ENCODE data around the gene TMEM200A.

Gene TMEM200A

DNA sequence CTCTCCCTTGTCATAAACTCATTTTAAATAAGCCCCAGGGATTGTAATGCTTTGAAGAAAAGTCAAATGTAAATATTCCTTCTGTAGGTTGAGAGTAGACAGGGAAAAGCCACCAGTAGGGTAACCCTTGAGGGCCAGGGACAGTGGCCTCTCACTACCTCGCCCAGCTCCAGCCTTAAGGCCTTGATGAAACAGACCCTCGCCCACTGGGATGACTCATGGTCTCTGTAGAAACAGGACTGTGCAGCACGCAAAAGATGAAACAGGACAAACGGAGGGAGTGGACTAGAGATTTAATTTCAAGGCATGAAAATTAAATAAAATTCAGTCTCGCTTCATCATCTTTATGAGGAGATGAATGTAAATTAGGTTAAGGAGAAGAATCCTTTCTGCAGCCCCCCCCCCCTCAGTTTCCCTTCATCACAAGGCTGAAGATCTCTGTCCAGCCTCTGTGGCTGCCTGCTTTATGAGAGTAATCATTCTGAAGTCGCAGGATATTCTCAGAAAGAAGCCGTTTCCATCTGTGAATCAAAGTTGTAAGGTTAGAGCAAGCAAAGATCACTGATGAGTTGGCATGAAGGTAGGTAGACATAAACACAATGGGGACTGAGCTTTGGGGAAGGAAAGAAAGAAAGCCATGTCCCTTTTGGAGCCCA is 60.4 kb downstream of the TMEM200A start:
- no peak for DNase-seq

GRCh38 chr6:130431346-130431852 is 65.6 kb downstream of the TMEM200A start:
- no peak for DNase-seq

DNA sequence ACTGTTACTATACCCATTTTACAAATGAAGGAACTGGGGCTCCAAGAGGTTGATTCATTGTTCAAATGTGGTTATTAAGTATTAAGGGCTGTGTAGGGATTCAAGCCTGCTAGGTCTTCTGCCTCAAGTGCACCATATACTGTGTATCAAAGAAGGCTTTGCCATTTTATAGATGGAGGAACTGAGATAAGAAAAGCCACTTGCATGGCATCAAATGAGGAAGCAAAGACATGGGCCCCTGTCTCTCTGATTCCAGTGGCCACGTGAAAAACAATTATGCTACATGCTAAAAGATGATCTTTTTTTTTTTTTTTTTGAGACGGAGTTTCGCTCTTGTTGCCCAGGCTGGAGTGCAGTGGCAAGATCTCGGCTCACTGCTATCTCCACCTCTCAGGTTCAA is 67.0 kb downstream of the TMEM200A start:
- DNase-seq, result peak; percentile 71

DNA sequence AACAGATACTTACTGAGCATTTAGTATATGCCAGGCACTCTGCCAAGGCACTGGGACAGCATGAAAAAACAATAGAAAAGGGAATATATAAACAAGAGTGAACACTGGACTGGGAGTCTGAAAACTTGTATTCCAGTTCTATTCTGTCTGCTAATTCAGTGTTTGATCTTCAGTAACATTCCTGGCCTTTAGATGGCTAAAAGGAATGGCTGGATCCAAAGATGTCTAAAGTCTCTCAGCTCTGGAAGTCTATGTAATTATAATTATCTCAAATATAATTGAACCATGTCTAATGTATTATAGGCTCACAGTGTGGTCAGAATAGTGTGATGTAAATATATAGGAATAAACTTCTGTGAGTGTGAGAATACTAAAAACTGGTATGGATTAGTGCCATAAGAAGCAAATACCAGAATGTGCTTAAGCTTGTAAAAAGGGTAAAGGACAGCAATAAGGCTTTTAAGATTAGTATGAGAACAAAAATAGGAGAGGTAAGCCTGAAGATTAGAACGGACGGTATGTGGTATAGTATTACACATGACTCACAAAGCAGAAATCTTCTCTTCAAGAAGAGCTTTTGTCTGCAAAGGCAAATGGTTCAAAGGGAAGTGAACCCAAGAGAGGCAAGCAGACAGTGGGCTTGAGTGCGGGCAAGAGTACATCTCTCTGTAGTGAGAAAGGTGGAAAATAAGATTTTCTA is 68.5 kb downstream of the TMEM200A start:
- no peak for DNase-seq

DNA sequence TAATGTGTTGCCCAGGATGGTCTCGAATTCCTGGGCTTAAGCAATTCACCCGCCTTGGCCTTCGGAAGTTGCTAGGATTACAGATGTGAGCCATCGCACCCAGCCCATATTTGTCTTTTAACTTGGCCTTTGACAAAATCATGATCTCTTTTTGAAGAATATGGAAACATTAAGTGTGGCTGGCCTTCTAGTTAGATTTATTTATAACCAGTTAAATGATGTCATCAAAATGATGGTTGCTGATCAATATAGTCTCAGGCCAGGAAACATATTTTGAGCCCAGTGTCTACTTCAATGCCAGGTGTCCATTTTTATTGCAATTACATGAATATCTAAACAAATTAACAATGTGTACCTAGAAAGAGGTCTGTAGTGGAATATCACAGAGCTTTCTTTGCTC is 69.4 kb downstream of the TMEM200A start:
- DNase-seq, result no peak

GRCh38 chr6:130437961-130438360 is 72.1 kb downstream of the TMEM200A start:
- no peak for DNase-seq

GRCh38 chr6:130447374-130447773 is 81.6 kb downstream of the TMEM200A start:
- no peak for DNase-seq

- no peak for DNase-seq
Measured at GRCh38 chr6:130452336-130452735, 86.5 kb downstream of the TMEM200A start.

- DNase-seq, result no peak
Measured at GRCh38 chr6:130453230-130453629, 87.4 kb downstream of the TMEM200A start.

DNA sequence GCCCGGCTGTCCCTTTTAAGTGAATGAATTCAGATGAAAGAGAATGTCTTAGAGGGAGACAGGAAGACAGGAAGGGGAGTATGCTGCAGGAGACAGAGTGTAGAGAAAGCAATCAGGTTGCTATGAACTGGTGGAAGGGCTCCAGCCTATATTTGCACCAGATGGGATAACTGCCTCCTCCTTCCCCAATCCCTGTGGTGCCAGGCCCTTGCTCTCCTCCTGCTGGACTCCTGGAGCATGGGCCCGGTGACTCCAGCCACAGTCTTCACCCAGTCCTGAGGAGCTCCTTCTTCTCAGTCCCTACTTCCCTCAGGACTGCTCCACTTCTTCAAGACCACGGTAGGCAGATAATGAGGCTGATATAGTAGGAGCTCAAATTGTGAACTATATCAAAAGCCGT is 91.8 kb downstream of the TMEM200A start:
- no peak for DNase-seq

- no peak for DNase-seq
Measured at GRCh38 chr6:130459316-130459715, 93.5 kb downstream of the TMEM200A start.

- no peak for DNase-seq
Measured at GRCh38 chr6:130460934-130461333, 95.1 kb downstream of the TMEM200A start.

GRCh38 chr6:130466052-130466747 is 100.4 kb downstream of the TMEM200A start:
- DNase-seq, result no peak

DNA sequence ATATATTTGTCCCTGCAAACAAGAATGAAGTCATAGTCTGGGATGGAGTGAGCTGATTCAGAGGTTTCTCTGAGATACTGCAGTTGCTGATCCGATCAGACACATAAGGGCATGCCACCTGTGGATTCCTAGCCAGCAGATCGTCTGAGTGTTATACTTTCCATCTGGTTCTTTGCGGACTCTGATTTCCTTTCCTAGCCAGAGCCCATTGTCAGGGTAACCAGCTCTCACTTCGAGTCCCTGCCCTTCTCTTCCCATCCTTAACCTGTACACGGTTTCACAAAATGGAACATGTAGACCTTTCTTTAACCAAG is 100.9 kb downstream of the TMEM200A start:
- DNase-seq, result no peak

DNA sequence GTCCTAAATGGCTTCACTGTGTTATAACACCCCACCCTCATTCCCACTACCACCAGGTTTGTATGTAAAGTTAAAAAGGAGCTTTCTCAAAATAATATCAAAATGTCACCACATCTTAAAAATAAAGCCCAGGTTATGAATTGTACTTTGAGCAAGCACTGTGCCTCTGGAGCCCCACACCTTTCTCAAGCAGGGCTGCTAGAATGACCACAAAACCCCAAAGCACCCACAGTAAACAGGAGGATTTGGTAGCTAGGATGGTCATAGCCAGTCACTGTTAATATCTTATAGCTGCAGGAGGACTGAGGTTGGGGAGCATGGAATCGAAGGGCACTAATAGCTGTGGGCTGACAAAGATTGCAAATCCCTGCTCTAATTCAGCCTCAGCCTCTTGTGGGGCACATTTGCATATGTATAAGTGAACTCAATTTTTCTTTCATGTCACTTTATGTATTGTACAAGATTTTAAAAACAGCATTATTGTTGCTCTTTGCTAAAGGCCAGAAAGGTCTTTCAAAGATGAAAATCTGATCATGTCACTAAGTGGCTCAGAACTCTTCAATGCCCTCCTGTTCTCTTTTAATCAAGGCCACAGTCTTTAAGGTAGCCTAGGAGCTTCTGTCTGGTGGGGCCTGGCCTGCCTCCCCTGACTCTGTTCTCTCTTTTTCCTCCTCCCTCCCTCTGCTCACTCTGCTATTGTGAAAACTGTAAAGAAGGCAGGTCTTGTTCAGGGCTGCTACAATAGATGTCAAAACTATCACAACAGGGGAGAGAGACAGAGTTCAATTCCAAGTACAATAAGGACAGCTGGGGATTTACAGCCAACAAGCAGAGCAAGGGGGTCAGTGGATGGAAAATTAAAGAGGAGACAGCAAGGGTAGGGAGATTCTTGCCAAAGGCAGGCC is 101.6 kb downstream of the TMEM200A start:
- DNase-seq, result no peak

GRCh38 chr6:130470766-130471165 is 104.9 kb downstream of the TMEM200A start:
- DNase-seq, result no peak

DNA sequence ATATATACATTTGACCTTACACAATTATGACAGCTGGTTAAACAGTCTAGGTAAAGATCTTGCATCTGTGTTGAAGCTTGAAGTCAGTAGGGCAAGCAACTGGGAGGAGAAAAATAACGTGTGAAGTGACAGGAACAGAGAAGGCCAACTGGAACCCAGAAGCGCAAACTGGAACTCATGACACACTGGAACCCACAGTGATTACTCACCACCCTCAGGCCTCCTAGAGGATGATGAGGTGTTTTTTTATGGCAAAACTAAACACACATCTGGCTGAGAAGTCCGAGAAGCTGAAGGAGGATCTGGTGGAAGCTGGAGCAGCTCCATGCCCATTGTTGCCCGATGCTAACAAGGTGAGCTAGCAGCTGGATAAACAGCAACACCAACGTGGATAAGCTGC is 108.1 kb downstream of the TMEM200A start:
- DNase-seq, result no peak

- peak; percentile 44 for DNase-seq
Measured at GRCh38 chr6:130482645-130483390, 117.0 kb downstream of the TMEM200A start.

- no peak for DNase-seq
Measured at GRCh38 chr6:130485870-130486269, 120.1 kb downstream of the TMEM200A start.

DNA sequence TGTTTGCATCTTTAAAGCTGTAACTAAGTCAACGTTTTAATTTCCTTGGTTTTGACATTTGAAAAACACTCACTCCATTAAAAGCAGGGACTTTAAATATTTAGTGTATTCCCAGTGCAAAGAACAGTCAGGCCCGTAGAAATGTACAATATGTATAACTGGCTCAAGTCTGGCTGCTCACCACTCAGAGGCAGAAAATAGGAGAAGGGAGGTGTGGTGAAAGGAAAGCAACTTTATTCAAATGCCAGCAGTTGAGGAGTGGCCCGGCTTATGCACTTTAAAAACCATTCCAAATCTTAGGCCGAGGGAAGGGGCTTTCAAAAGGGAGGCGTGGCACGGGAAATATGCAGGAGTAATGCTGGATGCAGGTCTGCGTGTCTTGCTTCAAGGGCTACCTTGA is 120.6 kb downstream of the TMEM200A start:
- no peak for DNase-seq

DNA sequence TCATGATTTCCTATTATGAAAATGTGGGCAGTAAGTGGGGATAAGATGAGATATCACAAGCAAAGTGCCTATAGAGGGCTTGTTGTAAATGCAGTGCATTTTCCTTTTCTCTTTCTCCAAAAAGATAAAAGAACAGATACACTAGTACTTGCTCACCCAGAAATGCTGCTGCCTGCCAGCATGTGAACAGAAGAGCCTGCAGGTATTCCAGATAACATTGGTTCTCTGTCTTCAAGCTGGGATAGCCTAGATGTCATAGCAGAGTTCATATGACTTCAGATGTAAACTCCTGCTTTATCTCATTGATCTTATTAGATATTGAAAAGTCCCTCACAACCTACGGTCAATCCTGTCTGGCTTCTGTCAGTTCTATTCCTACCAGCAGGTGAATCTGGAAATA is 123.7 kb downstream of the TMEM200A start:
- DNase-seq, result no peak
